Measurements from ENCODE around the gene KCNE2.

KCNE2 gene

GRCh38 chr21:34363733-34364132 is at the start of gene KCNE2:
TSS of gene KCNE2 (plus strand) at chr21:34364006. CDS start at chr21:34370479, 6,473 bp downstream.
- Histone ChIP-seq H3K4me1 (ENCODE audit: insufficient read depth, low read length) (0 out of 2 replicates have a peak, but pooled peaks cover 4% of the 10 kb centered on the region), H3K27me3 (ENCODE audit: insufficient read depth, low read length) (no peaks in the 10 kb centered on the region), H3K9ac (ENCODE audit: low read depth, low read length) (no peak within 1 kb of the TSS), H3K27ac (ENCODE audit: low read length) (no peak within 1 kb of the TSS), H3K4me3 (ENCODE audit: low read length) (no peak within 1 kb of the TSS), H3K9me3 (ENCODE audit: insufficient read depth, low read depth, low read length) (no peaks in the 10 kb centered on the region), H3K36me3 (ENCODE audit: insufficient read depth, low read depth, low read length) (no peaks in the 10 kb centered on the region)

- Histone ChIP-seq H3K4me1 (ENCODE audit: insufficient read depth, low read length) (no peaks in the 10 kb centered on the region), H3K36me3 (ENCODE audit: insufficient read depth, low read depth, low read length) (no peaks in the 10 kb centered on the region), H3K4me3 (ENCODE audit: low read length) (no peak overlapping the region), H3K9me3 (ENCODE audit: insufficient read depth, low read depth, low read length) (no peaks in the 10 kb centered on the region), H3K27ac (ENCODE audit: low read length) (no peak overlapping the region), H3K27me3 (ENCODE audit: insufficient read depth, low read length) (no peaks in the 10 kb centered on the region), H3K9ac (ENCODE audit: low read depth, low read length) (no peak overlapping the region)
These were observed 44.2 kb upstream of the KCNE2 start for GRCh38 chr21:34319585-34319984.

- no peak overlapping the region for H3K9ac ChIP-seq (ENCODE audit: low read depth, low read length)
- no peaks in the 10 kb centered on the region for H3K4me1 ChIP-seq (ENCODE audit: insufficient read depth, low read length)
- no peaks in the 10 kb centered on the region for H3K9me3 ChIP-seq (ENCODE audit: insufficient read depth, low read depth, low read length)
- H3K27me3 ChIP-seq (ENCODE audit: insufficient read depth, low read length): no peaks in the 10 kb centered on the region
- no peaks in the 10 kb centered on the region for H3K36me3 ChIP-seq (ENCODE audit: insufficient read depth, low read depth, low read length)
- H3K4me3 ChIP-seq (ENCODE audit: low read length): no peak overlapping the region
- H3K27ac ChIP-seq (ENCODE audit: low read length): no peak overlapping the region
These were observed 43.8 kb upstream of the KCNE2 start for GRCh38 chr21:34320011-34320410.

- H3K4me3 ChIP-seq (ENCODE audit: low read length): no peak overlapping the region
- H3K27ac ChIP-seq (ENCODE audit: low read length): no peak overlapping the region
- H3K27me3 ChIP-seq (ENCODE audit: insufficient read depth, low read length): no peaks in the 10 kb centered on the region
- H3K9me3 ChIP-seq (ENCODE audit: insufficient read depth, low read depth, low read length): 0 out of 2 replicates have a peak, but pooled peaks cover 6% of the 10 kb centered on the region
- no peaks in the 10 kb centered on the region for H3K4me1 ChIP-seq (ENCODE audit: insufficient read depth, low read length)
- no peaks in the 10 kb centered on the region for H3K36me3 ChIP-seq (ENCODE audit: insufficient read depth, low read depth, low read length)
- H3K9ac ChIP-seq (ENCODE audit: low read depth, low read length): no peak overlapping the region
These were observed 33.8 kb upstream of the KCNE2 start for GRCh38 chr21:34330055-34330454.

- no peak overlapping the region for H3K4me3 ChIP-seq (ENCODE audit: low read length)
- no peak overlapping the region for H3K27ac ChIP-seq (ENCODE audit: low read length)
- H3K9me3 ChIP-seq (ENCODE audit: insufficient read depth, low read depth, low read length): 0 out of 2 replicates have a peak, but pooled peaks cover 6% of the 10 kb centered on the region
These were observed 32.1 kb upstream of the KCNE2 start for GRCh38 chr21:34331726-34332125.

GRCh38 chr21:34332347-34332746 is 31.5 kb upstream of the KCNE2 start:
- Histone ChIP-seq H3K27ac (ENCODE audit: low read length) (no peak overlapping the region), H3K9me3 (ENCODE audit: insufficient read depth, low read depth, low read length) (0 out of 2 replicates have a peak, but pooled peaks cover 6% of the 10 kb centered on the region), H3K9ac (ENCODE audit: low read depth, low read length) (no peak overlapping the region), H3K4me1 (ENCODE audit: insufficient read depth, low read length) (no peaks in the 10 kb centered on the region), H3K36me3 (ENCODE audit: insufficient read depth, low read depth, low read length) (no peaks in the 10 kb centered on the region), H3K27me3 (ENCODE audit: insufficient read depth, low read length) (no peaks in the 10 kb centered on the region), H3K4me3 (ENCODE audit: low read length) (no peak overlapping the region)

More at GRCh38 chr21:34331726-34332125, 32.1 kb upstream of the KCNE2 start:
- no peaks in the 10 kb centered on the region for H3K36me3 ChIP-seq (ENCODE audit: insufficient read depth, low read depth, low read length)
- H3K27me3 ChIP-seq (ENCODE audit: insufficient read depth, low read length): no peaks in the 10 kb centered on the region
- no peaks in the 10 kb centered on the region for H3K4me1 ChIP-seq (ENCODE audit: insufficient read depth, low read length)
- H3K9ac ChIP-seq (ENCODE audit: low read depth, low read length): no peak overlapping the region

GRCh38 chr21:34333121-34333739 is 30.6 kb upstream of the KCNE2 start:
- H3K27ac ChIP-seq (ENCODE audit: low read length): no peak overlapping the region
- H3K9ac ChIP-seq (ENCODE audit: low read depth, low read length): no peak overlapping the region
- no peaks in the 10 kb centered on the region for H3K4me1 ChIP-seq (ENCODE audit: insufficient read depth, low read length)
- H3K36me3 ChIP-seq (ENCODE audit: insufficient read depth, low read depth, low read length): no peaks in the 10 kb centered on the region
- no peak overlapping the region for H3K4me3 ChIP-seq (ENCODE audit: low read length)
- H3K27me3 ChIP-seq (ENCODE audit: insufficient read depth, low read length): no peaks in the 10 kb centered on the region
- 0 out of 2 replicates have a peak, but pooled peaks cover 6% of the 10 kb centered on the region for H3K9me3 ChIP-seq (ENCODE audit: insufficient read depth, low read depth, low read length)

- no peak overlapping the region for H3K4me3 ChIP-seq (ENCODE audit: low read length)
- H3K27ac ChIP-seq (ENCODE audit: low read length): no peak overlapping the region
- no peaks in the 10 kb centered on the region for H3K9me3 ChIP-seq (ENCODE audit: insufficient read depth, low read depth, low read length)
- no peak overlapping the region for H3K9ac ChIP-seq (ENCODE audit: low read depth, low read length)
- no peaks in the 10 kb centered on the region for H3K27me3 ChIP-seq (ENCODE audit: insufficient read depth, low read length)
- no peaks in the 10 kb centered on the region for H3K4me1 ChIP-seq (ENCODE audit: insufficient read depth, low read length)
- H3K36me3 ChIP-seq (ENCODE audit: insufficient read depth, low read depth, low read length): no peaks in the 10 kb centered on the region
These were observed 28.5 kb upstream of the KCNE2 start for GRCh38 chr21:34335316-34335715.

GRCh38 chr21:34336245-34336644 is 27.6 kb upstream of the KCNE2 start:
- Histone ChIP-seq H3K9me3 (ENCODE audit: insufficient read depth, low read depth, low read length) (no peaks in the 10 kb centered on the region), H3K27ac (ENCODE audit: low read length) (no peak overlapping the region), H3K27me3 (ENCODE audit: insufficient read depth, low read length) (no peaks in the 10 kb centered on the region), H3K36me3 (ENCODE audit: insufficient read depth, low read depth, low read length) (no peaks in the 10 kb centered on the region), H3K4me3 (ENCODE audit: low read length) (no peak overlapping the region), H3K4me1 (ENCODE audit: insufficient read depth, low read length) (no peaks in the 10 kb centered on the region), H3K9ac (ENCODE audit: low read depth, low read length) (no peak overlapping the region)

- no peak overlapping the region for H3K9ac ChIP-seq (ENCODE audit: low read depth, low read length)
- H3K27ac ChIP-seq (ENCODE audit: low read length): no peak overlapping the region
- H3K36me3 ChIP-seq (ENCODE audit: insufficient read depth, low read depth, low read length): no peaks in the 10 kb centered on the region
- no peaks in the 10 kb centered on the region for H3K4me1 ChIP-seq (ENCODE audit: insufficient read depth, low read length)
- no peak overlapping the region for H3K4me3 ChIP-seq (ENCODE audit: low read length)
- H3K27me3 ChIP-seq (ENCODE audit: insufficient read depth, low read length): no peaks in the 10 kb centered on the region
- H3K9me3 ChIP-seq (ENCODE audit: insufficient read depth, low read depth, low read length): no peaks in the 10 kb centered on the region
These were observed 26.9 kb upstream of the KCNE2 start for GRCh38 chr21:34336756-34337391.

GRCh38 chr21:34337741-34338140 is 26.1 kb upstream of the KCNE2 start:
- H3K4me3 ChIP-seq (ENCODE audit: low read length): no peak overlapping the region
- no peaks in the 10 kb centered on the region for H3K4me1 ChIP-seq (ENCODE audit: insufficient read depth, low read length)
- no peaks in the 10 kb centered on the region for H3K9me3 ChIP-seq (ENCODE audit: insufficient read depth, low read depth, low read length)
- no peaks in the 10 kb centered on the region for H3K36me3 ChIP-seq (ENCODE audit: insufficient read depth, low read depth, low read length)
- no peak overlapping the region for H3K27ac ChIP-seq (ENCODE audit: low read length)
- no peaks in the 10 kb centered on the region for H3K27me3 ChIP-seq (ENCODE audit: insufficient read depth, low read length)
- no peak overlapping the region for H3K9ac ChIP-seq (ENCODE audit: low read depth, low read length)

GRCh38 chr21:34338226-34338625 is 25.6 kb upstream of the KCNE2 start:
- no peaks in the 10 kb centered on the region for H3K36me3 ChIP-seq (ENCODE audit: insufficient read depth, low read depth, low read length)
- no peaks in the 10 kb centered on the region for H3K4me1 ChIP-seq (ENCODE audit: insufficient read depth, low read length)
- H3K27me3 ChIP-seq (ENCODE audit: insufficient read depth, low read length): no peaks in the 10 kb centered on the region
- no peaks in the 10 kb centered on the region for H3K9me3 ChIP-seq (ENCODE audit: insufficient read depth, low read depth, low read length)
- H3K4me3 ChIP-seq (ENCODE audit: low read length): no peak overlapping the region
- H3K9ac ChIP-seq (ENCODE audit: low read depth, low read length): no peak overlapping the region
- H3K27ac ChIP-seq (ENCODE audit: low read length): no peak overlapping the region

Data from iPS-20b (cell line).